C4-2B (cell line): ENCODE data around the gene SRL.

Source experiments
- CTCF ChIP-seq: fragments of 450-650 bp; conservative IDR thresholded peaks from 2 replicates; pipeline ENCODE4 v1.5.1; 2017; ENCODE audit warnings: mild to moderate bottlenecking
- ZFX ChIP-seq: fragments of 450-650 bp; IDR thresholded peaks from 2 replicates; pipeline ENCODE4 v1.6.1; 2017

DNA sequence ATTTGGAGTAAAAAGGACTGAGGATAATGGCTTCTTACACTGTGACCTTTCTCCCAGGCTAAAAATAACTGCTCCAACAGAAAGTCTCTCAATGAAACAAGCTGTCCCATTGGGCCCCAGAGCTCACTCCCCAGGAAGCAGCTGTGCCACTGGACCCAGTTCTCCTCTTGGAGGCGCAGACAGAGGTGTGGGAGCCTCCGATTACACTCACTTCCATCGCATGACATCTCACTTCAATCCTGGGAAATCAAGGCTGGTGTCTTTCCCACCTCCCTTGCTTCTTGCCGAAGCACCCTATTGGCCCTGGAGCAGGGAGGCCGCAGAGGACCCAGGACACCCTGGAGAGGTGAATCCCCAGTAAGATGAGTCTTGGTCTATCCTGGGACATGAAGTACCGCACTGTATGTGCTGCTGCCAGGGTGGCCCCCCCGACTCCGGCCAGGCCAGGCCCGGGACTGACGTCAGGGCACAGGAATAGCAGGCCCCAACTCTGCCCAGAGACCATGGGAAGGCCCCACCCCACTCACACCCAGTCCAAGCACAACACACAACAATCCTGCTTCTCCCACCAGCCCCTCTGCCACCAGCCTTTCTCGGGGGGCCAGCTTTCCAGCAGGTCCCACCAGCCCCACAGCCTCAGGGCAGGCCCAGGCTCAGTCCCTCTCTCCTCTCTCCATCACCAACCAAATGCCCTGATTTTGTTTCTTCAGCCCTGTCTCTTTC lies 29.5 kb downstream of the SRL start:
- TF ChIP-seq CTCF (no peak), ZFX (no peak)
